NCI-H82 treated with DMSO at 0.1 percent for 48 hours (cell line): ENCODE measurements around the gene ZDHHC8.
"Not testable (repeated sequence)": the region's sequence is repeated elsewhere in the genome, so short reads cannot be mapped to it uniquely, and the experiment has no call there.

Experiments
- DNase-seq: peaks from one replicate; lab custom pipeline; 2025; ENCODE audit not compliant: unreplicated experiment; lab: John Stamatoyannopoulos, UW

Gene ZDHHC8

GRCh38 chr22:20157430-20158183, 26.0 kb downstream of the ZDHHC8 start:
- no peak for DNase-seq

GRCh38 chr22:20158391-20159036, 26.9 kb downstream of the ZDHHC8 start:
- DNase-seq = no peak

- DNase-seq = peak; percentile 20
Observed at GRCh38 chr22:20159076-20159475, 27.5 kb downstream of the ZDHHC8 start.

- DNase-seq = not testable (repeated sequence)
Observed at GRCh38 chr22:20159531-20159930, 27.9 kb downstream of the ZDHHC8 start.

- no peak for DNase-seq
Observed at GRCh38 chr22:20160041-20160440, 28.4 kb downstream of the ZDHHC8 start.

- no peak for DNase-seq
Observed at GRCh38 chr22:20164863-20165262, 33.3 kb downstream of the ZDHHC8 start.

GRCh38 chr22:20165421-20165820, 33.8 kb downstream of the ZDHHC8 start:
- DNase-seq = no peak

- DNase-seq = no peak
Observed at GRCh38 chr22:20165913-20166312, 34.3 kb downstream of the ZDHHC8 start.

- DNase-seq = no peak
Observed at GRCh38 chr22:20166703-20167102, 35.1 kb downstream of the ZDHHC8 start.

GRCh38 chr22:20167643-20168322, 36.2 kb downstream of the ZDHHC8 start:
- DNase-seq = no peak

GRCh38 chr22:20169253-20169822, 37.7 kb downstream of the ZDHHC8 start:
- no peak for DNase-seq

GRCh38 chr22:20170170-20170569, 38.6 kb downstream of the ZDHHC8 start:
- DNase-seq = no peak

- DNase-seq = no peak
Observed at GRCh38 chr22:20171288-20172140, 39.9 kb downstream of the ZDHHC8 start.

- DNase-seq = no peak
Observed at GRCh38 chr22:20172141-20172613, 40.6 kb downstream of the ZDHHC8 start.

- no peak for DNase-seq
Observed at GRCh38 chr22:20173246-20173645, 41.6 kb downstream of the ZDHHC8 start.

GRCh38 chr22:20173772-20174171, 42.2 kb downstream of the ZDHHC8 start:
- DNase-seq = no peak

- no peak for DNase-seq
Observed at GRCh38 chr22:20174785-20175596, 43.4 kb downstream of the ZDHHC8 start.

- no peak for DNase-seq
Observed at GRCh38 chr22:20175597-20175900, 43.9 kb downstream of the ZDHHC8 start.

- DNase-seq = no peak
Observed at GRCh38 chr22:20176421-20177085, 44.9 kb downstream of the ZDHHC8 start.
